ENCODE data around the gene CAPN15.

CAPN15 gene

DNA sequence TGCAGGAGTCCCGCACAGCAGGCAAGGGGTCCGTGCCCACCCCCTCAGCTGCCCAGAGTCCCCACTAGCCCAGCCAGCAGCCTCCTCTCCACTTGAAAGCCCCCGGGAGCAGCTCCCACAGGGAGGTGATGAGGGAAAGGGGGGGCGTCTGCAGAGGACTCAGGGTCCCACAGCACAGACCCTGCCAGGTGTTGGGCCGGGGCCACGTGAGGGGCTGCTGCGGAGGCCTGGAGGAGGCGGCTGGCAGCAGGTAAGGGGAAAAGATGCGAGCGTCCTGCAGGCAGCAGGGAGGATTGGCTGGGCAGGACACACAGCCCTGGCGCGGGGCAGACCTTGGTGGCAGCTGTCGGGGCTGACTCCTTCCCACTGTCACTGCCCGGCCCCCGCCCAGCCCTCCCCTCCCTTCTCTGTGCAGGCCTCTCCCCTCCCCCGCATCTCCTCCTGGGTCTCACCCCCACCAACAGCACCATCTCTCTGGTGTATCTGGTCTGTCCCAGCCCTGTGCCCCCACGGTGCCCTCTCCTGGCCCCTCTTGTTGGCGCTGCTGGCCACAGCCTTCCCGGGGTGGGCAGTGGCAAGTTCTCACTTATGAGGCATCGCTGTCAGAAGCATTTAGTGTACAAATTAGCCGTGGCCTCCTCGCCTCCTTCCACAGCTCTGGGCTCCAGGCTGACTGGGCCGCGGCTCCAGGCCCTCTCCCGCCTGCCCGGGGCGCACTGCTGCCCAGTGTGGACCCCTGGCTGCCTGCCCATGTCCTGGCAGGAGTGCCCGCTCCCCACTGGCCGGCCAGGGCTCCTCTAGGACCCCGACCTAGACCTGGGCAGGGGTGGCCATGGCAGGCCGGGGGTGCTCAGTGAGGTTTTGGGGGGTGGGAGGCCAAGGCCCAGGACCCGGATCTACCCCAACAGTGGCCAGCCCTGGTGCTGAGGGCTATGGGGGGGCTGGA, 28.3 kb downstream of the CAPN15 start:
- Histone ChIP-seq H3K9me3 (ENCODE audit: severe bottlenecking) (no peaks in the 10 kb centered on the region), H3K4me3 (ENCODE audit: severe bottlenecking) (no peak overlapping the region), H3K27me3 (ENCODE audit: insufficient read depth, poor library complexity, severe bottlenecking) (peaks cover 19% of the 10 kb centered on the region), H3K4me1 (ENCODE audit: insufficient read depth, poor library complexity, severe bottlenecking) (no peaks in the 10 kb centered on the region), H3K36me3 (ENCODE audit: low read depth) (peaks cover 9% of the 10 kb centered on the region), H3K27ac (ENCODE audit: poor library complexity, severe bottlenecking) (peak overlapping the region; percentile 62)
- ATAC-seq (ENCODE audit: low read depth): no peak
- TF ChIP-seq, protein P1, sequence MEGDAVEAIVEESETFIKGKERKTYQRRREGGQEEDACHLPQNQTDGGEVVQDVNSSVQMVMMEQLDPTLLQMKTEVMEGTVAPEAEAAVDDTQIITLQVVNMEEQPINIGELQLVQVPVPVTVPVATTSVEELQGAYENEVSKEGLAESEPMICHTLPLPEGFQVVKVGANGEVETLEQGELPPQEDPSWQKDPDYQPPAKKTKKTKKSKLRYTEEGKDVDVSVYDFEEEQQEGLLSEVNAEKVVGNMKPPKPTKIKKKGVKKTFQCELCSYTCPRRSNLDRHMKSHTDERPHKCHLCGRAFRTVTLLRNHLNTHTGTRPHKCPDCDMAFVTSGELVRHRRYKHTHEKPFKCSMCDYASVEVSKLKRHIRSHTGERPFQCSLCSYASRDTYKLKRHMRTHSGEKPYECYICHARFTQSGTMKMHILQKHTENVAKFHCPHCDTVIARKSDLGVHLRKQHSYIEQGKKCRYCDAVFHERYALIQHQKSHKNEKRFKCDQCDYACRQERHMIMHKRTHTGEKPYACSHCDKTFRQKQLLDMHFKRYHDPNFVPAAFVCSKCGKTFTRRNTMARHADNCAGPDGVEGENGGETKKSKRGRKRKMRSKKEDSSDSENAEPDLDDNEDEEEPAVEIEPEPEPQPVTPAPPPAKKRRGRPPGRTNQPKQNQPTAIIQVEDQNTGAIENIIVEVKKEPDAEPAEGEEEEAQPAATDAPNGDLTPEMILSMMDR (IDR thresholded peaks at IDR 0.05; ENCODE audit: poor library complexity, severe bottlenecking): no peak
- DNase-seq (ENCODE audit: low spot score): no peak

DNA sequence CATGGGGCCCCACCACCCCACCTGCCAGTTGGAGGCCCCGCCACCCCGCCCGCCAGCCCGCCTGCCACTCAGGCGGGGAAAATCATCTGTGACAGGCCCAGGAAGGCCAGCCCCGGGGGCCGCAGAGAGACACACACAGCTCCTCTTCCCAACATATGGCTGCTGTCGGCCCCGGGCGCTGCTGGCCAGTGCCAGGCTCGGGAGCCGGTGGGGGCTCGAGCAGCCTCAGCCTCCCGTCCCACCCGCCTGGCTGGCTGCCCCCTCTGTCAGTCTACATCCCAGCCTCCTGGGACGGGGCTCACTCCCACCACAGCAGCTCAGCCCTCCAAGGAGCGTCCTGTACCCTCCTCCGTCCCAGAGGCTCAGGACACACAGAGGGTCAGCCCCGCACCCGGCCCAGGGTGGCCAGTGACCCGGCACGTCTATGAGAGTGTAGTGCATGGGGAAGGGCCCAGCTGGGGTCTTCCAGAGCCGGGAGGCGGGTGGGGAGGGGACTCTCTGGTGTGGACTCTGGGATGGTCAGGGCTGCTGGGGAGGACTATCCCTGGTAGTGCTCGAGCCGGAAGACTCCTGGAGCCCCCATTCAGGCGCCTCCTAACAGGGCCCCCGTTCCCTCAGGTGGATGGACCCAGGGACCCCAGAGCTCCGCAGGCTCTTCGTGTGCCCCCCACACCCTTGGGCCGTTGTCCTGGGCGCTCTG, 29.1 kb downstream of the CAPN15 start:
- ATAC-seq (ENCODE audit: low read depth) (no peak), DNase-seq (ENCODE audit: low spot score) (no peak)
- no peaks in the 10 kb centered on the region for H3K4me1 ChIP-seq (ENCODE audit: insufficient read depth, poor library complexity, severe bottlenecking)

DNA sequence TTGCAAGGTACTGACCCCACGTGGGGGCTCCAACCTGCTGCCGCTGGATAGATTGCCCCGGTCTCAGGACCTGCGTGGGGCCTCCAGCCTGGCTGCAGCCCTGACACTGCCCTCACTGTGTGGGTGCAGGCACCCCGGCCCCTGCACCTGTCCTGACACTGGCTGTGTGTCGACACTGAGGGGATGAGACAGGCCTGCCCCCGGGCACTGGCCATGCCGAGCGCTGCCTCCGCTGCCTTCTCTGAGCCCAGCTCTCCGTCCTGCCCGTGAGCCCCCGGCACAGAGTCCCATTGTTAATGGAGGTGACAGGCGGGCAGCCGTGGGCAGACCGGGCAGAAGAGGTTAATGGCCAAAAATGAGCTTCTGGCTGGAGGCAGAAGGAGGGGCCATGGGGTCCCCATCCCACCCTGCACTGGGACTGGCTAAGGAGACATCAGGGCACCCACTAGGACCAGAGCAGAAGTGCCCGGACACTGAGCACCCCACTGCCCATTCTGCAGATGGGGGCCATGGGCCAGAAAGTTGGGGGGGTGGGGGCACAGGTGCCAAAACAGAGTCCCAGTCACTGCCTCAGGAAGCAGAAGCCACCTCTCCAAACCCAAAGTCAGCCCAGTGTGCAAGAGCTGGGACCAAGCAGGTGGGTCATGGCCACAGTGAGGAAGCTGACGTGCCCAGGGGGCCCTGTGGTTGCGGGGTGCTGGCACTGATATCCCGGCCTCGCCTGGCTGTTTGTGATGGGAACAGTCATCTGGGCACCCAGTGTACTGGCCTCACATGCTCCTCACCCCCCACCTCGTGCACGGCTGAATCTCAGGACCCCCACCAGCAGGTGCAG, 30.2 kb downstream of the CAPN15 start:
- Histone ChIP-seq H3K27me3 (ENCODE audit: insufficient read depth, poor library complexity, severe bottlenecking) (peaks cover 35% of the 10 kb centered on the region), H3K27ac (ENCODE audit: poor library complexity, severe bottlenecking) (no peak overlapping the region), H3K9me3 (ENCODE audit: severe bottlenecking) (no peaks in the 10 kb centered on the region), H3K4me1 (ENCODE audit: insufficient read depth, poor library complexity, severe bottlenecking) (no peaks in the 10 kb centered on the region), H3K4me3 (ENCODE audit: severe bottlenecking) (no peak overlapping the region), H3K36me3 (ENCODE audit: low read depth) (no peaks in the 10 kb centered on the region)
- no peak for DNase-seq (ENCODE audit: low spot score)
- ATAC-seq (ENCODE audit: low read depth): no peak
- TF ChIP-seq, protein P1 (IDR thresholded peaks at IDR 0.05; ENCODE audit: poor library complexity, severe bottlenecking): no peak

More for the DNA sequence above, 29.1 kb downstream of the CAPN15 start:
- H3K4me3 ChIP-seq (ENCODE audit: severe bottlenecking): no peak overlapping the region
- no peak overlapping the region for H3K27ac ChIP-seq (ENCODE audit: poor library complexity, severe bottlenecking)
- TF ChIP-seq, protein P1 (IDR thresholded peaks at IDR 0.05; ENCODE audit: poor library complexity, severe bottlenecking): no peak
- peaks cover 8% of the 10 kb centered on the region for H3K36me3 ChIP-seq (ENCODE audit: low read depth)
- H3K27me3 ChIP-seq (ENCODE audit: insufficient read depth, poor library complexity, severe bottlenecking): peaks cover 28% of the 10 kb centered on the region
- H3K9me3 ChIP-seq (ENCODE audit: severe bottlenecking): no peaks in the 10 kb centered on the region

DNA sequence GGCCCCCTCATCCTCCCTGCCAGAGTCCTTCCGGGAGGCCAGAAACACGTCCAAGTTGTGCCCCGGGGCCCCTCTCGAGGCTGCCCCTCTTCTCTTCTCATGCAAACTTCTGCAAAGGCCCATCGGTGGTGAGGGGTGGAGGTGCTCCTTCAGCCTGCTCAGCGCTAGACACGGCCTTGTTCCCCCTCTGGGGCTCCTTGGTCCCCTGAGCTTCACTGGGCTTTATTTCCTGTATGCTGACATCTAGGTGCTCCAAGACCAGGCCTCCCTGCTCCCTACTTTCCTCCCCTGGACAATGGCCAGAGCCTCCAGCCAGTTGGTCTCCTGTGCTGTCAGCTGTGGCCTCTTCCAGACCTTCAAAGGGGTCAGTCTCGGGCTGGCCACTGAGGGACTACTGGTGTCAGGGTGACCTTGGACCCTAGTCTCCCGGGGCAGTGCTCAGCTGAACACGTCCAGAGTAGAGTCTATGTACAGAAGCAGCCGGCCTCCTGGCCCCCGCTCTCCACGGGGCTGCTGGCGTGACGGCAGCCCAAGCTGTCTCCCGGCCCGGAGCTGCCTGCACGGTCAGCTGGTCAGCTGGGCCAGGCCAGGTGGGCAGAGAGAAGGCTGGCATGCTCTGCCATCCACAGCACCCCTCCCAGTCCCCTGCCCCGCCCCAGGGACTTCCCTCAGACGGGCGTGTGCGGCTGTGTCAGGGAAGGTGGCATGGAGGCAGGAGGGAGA, 30.9 kb downstream of the CAPN15 start:
- H3K27ac ChIP-seq (ENCODE audit: poor library complexity, severe bottlenecking): no peak overlapping the region

More for the DNA sequence above, 30.9 kb downstream of the CAPN15 start:
- Histone ChIP-seq H3K9me3 (ENCODE audit: severe bottlenecking) (no peaks in the 10 kb centered on the region), H3K36me3 (ENCODE audit: low read depth) (no peaks in the 10 kb centered on the region), H3K4me1 (ENCODE audit: insufficient read depth, poor library complexity, severe bottlenecking) (no peaks in the 10 kb centered on the region), H3K4me3 (ENCODE audit: severe bottlenecking) (no peak overlapping the region), H3K27me3 (ENCODE audit: insufficient read depth, poor library complexity, severe bottlenecking) (peaks cover 35% of the 10 kb centered on the region)
- DNase-seq (ENCODE audit: low spot score) (no peak), ATAC-seq (ENCODE audit: low read depth) (no peak)
- TF ChIP-seq, protein P1 (IDR thresholded peaks at IDR 0.05; ENCODE audit: poor library complexity, severe bottlenecking): no peak
